IPS-NIHi7 (cell line): ENCODE measurements around the gene PHF10.
"Not testable (repeated sequence)": the region's sequence is repeated elsewhere in the genome, so short reads cannot be mapped to it uniquely, and the experiment has no call there.

ENCODE experiments used
- DNase-seq: peaks from one replicate; pipeline ENCODE4 v3.0.0; 2012; ENCODE audit warnings: mixed read lengths; ENCODE audit errors: extremely low spot score

PHF10 gene

DNA sequence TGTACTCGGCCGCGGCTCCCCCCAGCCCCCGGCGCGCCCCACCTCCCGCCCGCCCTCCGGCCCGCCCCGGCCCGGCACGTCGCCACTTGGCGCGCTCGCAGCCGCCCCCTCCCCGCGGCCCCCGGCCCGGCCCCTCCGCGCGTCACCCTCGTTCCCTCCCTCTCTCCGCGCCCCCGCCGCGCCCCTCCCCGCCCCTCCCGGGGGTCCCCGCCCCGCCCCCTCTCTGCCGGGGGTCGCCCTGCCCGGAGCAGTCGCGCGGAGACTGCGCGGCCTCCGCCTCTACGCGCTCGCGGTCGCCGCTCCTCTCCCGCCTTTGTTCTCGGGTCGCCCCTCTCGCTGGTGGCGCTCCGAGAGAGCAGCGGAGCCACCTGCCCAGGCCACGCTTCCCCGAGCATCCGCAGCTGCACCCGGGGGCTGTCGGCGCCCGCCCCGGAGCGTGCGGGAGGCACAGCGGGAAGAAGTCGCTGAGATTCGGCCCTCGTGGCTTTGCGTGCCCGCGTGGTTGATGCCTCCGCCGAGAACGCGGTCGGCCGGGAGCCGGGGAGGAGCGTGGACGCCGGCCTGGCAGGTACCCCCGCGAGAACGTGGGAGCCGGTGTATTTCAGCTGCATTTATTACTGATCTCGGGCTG is at the start of gene PHF10:
PHF10 (minus strand) TSS at position 7 of the 631 bp plus-strand sequence. CDS start 569 bp downstream, outside the sequence.
- DNase-seq = peak; percentile 87

DNA sequence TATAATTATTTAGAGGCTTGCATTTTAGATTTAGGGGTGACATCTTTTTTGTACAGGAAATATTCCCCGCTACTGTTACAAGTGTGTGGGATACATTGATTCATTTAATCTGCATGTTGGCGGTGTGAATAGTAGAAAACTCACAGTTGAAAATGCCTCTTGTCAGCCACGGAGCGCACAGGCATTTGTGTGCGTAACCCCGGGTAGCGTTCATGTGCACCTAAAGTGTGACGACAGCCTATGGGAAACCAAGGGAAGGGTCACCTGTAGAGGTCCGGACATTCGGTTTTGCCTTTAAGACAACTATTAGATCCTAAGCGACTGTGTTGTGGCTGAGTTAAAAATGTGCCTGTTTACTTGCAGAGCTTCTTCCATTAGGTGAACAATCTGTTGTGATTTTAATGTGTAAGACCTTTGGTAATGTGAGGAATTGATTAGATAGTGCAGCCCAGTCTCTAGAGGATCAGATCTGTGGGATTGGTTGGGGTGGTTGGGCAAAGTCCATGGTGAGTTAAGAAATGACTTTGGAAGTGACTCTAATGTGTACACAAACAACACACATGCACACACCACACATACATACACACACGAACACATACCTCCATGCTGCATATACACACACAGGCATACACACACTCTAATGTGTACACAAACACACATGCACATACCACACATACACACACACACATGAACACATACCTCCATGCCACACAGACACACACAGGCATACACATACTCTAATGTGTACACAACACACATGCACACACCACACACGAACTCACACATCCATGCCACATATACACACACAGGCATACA is 42.8 kb upstream of the PHF10 start:
- no peak for DNase-seq

- DNase-seq = no peak
Measured at GRCh38 chr6:169766232-169766631, 41.9 kb upstream of the PHF10 start.

DNA sequence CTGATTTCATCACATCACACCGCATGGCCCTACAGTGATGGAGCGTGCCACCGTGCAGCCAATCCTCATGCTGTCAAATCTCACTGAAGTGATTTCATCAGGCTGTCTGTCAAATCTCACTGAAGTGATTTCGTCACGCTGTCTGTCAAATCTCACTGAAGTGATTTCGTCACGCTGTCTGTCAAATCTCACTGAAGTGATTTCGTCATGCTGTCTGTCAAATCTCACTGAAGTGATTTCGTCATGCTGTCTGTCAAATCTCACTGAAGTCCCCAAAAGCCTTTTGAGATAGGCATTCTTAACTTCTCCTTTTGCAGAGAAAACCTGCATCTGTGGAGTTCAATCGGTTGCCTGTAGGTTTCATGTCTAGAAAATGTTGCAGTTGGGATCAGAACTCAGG is 41.5 kb upstream of the PHF10 start:
- not testable (repeated sequence) for DNase-seq

GRCh38 chr6:169763881-169764280 is 39.6 kb upstream of the PHF10 start:
- DNase-seq = no peak

DNA sequence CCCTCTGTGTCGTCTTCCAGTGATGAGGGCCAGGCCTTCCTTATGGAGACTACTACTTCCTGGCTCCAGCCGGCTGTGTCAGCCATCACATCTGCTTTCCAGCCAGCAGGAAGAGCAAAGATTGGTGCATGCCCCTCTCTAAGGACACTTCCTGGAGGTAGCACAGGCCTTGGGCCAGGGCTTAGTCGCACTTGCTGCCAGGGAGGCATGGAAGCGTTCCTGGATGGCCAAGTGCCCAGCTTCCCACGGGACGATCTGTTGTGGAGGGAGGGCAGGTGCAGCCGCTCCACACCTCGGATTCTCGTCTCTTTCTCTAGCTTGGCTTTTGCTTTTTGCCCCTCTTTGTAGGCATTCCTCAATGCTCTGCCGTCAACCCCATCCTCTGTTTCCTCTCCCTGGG is 39.0 kb upstream of the PHF10 start:
- DNase-seq = no peak

GRCh38 chr6:169755162-169755561 is 30.9 kb upstream of the PHF10 start:
- no peak for DNase-seq

- DNase-seq = peak; percentile 14
Measured at GRCh38 chr6:169752074-169752623, 27.8 kb upstream of the PHF10 start.

DNA sequence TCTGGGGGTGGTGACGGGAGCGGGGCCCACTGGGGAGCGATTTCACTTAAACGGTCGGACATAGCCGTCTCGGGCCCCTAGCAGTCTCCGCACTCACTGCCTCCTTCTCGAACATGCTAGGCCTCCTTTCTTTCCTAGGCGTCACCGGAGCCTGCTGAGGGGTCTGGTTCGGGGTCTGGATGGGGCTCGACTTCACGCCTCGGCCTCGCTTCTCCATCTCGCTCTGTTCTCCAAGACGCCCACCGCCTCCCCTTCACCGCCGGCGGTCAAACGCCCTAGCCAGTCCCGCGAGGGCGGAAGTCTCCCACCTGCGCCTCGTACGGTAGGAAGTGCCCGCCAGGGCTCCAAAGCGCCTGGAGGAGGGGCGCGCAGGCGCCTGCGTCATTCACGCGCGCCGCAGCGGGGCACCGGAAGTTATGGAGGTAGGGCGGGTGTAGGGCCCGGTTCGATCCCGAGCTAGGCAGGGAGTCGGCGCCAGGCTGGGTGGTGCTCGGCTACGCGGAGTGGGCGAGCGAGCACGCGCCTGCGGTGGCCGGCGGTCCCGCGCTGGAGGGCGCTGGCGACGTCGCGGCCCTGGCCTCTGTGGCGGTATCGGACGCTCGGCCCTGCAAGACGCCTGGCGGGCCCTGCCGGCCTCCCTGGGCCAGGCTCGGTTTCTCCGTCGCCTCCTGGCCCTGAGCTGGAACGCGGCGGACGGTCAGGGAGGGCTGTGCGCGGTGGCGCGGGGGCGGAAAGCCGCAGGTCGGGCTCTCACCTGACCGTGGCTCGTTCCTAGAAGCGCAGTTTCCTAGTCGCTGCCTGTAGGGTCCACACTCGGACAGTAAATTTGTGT is 27.2 kb upstream of the PHF10 start, which contains the start of the genes DYNLT2 and ERMARD:
DYNLT2 (minus strand) TSS at position 331 of the 832 bp plus-strand sequence; CDS start at position 217, 114 bp downstream.
ERMARD (plus strand) TSS at position 381 of the 832 bp plus-strand sequence; CDS start at position 417, 36 bp downstream.
- peak; percentile 96 for DNase-seq

- no peak for DNase-seq
Measured at GRCh38 chr6:169746556-169746955, 22.3 kb upstream of the PHF10 start.

GRCh38 chr6:169745405-169745804 is 21.1 kb upstream of the PHF10 start:
- DNase-seq = no peak

- no peak for DNase-seq
Measured at GRCh38 chr6:169741344-169741743, 17.0 kb upstream of the PHF10 start.

- no peak for DNase-seq
Measured at GRCh38 chr6:169738976-169739529, 14.8 kb upstream of the PHF10 start.

GRCh38 chr6:169738204-169738975 is 14.1 kb upstream of the PHF10 start:
- DNase-seq = no peak

GRCh38 chr6:169729961-169730360 is 5.7 kb upstream of the PHF10 start:
- DNase-seq = no peak

DNA sequence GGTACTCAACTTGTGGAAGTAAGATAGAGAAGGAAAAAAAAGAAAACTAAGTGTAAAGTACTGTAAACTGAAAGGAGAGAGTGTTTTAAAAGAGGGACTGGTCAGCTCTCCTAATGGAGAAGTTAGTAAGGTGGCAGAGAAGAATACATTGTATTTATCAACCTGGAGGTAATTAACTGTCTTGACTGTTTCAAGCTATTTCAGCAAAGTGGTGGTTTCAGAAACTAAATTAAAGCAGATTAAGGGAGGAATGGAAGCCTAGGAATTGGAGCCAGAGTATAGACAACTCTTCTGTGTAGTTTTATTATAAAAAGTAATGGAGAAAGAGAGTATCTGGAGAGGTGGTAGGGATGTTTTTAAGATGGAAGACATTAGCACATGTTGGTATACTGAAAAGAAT is 2.7 kb upstream of the PHF10 start:
- no peak for DNase-seq

DNA sequence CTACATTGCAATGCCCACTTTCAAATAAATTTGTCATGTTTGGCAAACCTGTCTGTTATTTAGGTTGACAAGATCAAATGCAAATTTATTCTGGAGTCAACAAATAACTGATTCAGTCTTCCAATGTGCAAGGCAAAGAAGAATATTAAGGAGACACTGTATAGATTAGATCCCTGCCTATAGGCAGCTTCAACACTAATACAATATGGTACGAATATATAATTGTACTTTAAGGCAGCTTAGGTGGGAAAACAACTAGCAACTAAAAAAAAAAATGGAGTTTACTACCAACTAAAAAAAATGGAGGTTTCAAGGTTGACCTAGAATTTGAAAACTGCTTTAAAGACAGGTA is 1.7 kb upstream of the PHF10 start:
- DNase-seq = no peak

DNA sequence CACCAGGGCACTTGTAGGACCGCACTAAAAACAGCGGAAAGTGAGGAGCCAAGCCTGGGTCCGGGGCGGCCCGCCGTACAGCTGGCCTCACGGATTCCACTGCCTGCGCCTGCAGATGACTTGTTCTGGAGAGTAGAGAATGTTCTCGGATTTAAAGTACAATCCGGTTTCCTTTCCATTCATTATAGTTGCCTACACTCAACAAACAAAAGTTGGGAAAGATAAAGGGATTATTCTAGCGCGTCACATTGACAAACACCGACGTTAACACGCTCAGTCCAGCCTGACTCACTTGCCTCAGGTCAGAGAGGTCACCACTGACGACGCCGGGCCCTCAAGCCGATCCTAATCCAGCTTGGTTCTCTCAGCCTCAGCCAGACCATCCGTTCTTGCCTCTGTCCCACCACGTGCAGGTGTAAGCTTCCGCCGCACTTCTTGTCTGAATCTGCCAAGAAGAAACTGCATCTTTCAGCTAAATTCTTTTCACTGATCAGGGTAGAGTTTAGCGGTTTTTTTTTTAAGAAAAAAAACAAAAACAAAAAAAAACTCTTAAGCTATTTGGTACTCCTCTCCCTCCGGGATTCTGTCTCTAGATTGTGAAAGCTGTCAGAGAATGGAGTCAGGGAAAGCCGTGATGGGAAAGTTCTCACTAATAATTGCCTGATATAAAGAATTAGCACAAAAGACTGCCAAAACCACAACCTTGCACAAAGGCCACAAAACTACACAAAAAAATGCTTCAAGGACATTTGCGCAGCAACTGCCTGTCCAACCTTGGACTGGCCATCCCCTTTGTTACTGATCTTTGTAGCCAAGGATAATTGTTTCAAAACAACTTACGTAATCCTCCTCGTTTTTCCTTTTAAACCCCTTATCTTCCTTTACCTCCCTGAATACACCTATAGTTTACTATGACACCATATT is 1.1 kb upstream of the PHF10 start:
- DNase-seq = peak; percentile 78

GRCh38 chr6:169723991-169724493 is 258 bp downstream of the PHF10 start:
- peak; percentile 58 for DNase-seq
